GM19025 (cell line): Measurements from ENCODE around the gene IL23A.
"Not testable (repeated sequence)": the region's sequence is repeated elsewhere in the genome, so short reads cannot be mapped to it uniquely, and the experiment has no call there.

ENCODE experiments used
- ATAC-seq: cut with Tn5 transposase; IDR thresholded peaks from one replicate; pipeline ENCODE4 v1.9.1; 2021; ENCODE audit warnings: mild to moderate bottlenecking, low read depth, moderate library complexity; ENCODE audit not compliant: unreplicated experiment

The IL23A gene

DNA sequence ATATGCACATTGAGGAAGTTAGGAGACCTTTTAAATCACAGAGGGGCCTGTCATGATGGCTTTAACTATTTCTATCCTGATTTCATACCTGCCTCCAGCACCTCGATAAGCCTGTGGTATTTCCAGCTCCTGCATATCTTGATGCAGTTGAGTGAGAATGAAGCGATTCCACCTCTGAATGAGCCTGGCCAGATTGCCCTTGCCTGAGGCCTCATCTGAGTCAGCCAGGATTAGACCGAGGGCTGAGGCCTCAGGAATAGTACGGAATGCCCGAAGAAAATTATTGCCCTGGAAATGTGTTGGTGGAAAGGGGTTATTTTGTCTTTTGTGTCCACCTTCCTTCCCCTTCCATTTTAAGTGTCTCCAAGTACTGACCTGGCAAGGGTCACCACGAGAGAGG, 14.5 kb upstream of the IL23A start:
- ATAC-seq: no peak

DNA sequence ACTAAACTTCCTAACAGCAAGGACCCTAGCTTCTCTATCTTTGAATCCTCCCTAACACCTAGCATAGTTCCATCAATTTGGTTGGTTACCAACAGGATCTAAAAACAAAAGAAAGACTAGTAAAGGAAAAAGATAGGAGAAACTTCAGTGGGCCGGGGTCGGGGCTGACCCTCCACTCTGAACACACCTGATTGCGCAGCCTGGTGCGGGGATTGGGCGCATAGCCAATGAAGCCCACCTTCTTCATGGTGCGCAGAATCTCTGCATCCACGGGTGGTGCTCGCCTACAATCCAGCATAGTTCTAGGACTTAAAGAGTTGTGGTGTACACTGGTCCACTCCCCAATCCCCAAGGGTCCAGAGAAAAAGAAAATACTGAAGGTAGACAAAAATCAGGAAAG, 12.6 kb upstream of the IL23A start:
- no peak for ATAC-seq

DNA sequence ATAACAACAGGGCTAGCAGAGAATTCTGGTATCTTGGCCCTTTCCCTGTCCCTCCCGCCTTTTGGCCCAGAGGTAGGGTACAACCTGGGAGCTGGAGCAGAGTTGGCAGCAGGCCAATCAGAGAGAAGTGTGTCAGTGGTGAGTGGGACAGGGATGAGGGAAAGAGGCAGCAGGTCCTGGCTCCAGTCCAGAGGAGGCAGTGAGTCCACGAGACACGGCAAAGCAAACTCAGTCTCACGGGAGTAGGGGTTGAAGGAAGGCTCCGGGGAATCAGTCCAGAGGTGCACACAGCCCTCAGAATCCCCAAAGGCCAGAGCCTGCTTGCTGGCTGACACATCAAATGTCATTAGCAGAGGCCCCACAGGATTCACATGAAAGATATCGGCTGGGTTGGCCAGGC, 12.2 kb upstream of the IL23A start:
- no peak for ATAC-seq

DNA sequence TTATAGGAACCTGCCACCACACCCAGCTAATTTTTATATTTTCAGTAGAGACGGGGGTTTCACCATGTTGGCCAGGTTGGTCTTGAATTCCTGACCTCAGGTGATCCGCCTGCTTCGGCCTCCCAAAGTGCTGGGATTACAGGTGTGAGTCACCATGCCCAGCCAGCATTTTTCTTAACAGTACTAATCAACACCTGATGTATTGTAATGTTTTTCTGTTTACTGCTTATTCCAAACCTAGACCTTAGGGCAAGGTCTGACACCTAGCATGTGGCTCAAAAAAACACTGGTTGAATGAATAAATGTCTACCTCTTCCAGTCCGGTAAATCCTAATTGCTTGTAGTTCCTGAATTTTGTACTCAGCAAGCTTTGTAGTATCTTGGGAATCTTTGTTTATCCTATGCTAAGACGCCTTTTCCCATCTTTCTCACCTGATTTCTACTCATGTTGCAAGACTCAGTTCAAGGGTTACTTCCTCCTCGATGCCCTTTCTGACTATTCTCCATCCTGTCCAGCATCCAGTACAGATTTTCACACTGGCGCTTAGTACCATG, 7.7 kb upstream of the IL23A start:
- no peak for ATAC-seq

DNA sequence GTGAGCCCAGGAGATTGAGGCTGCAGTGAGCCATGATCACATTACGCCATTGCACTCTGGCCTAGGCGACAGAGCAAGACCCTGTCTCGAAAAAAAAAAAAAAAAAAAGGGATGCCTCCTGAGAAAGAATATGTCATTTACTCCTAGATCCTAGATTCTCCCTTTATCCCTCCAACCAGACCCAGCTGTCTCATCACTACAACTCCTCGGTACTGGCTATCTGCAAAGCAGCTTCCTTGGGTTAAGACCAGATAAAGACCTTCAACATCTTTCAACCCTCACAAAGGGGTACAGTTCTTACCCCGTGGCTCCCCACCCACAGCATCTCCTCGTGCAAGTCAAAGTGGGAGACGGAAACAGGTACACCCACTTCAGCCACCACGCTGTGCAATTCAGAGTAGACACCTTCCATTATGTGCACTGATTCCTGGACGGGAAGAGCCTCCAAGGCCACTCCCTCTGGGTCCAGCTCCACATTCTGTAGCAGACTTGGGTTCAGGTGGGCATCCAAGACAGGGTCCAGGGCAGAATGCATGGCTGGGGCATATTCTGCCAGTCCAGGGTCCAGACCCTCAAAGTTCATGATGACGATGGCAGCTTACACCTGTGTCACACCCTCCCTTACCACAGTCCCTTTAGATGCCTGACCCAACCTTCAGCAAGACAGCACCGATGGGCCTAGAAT, 6.0 kb upstream of the IL23A start:
- ATAC-seq: no peak

DNA sequence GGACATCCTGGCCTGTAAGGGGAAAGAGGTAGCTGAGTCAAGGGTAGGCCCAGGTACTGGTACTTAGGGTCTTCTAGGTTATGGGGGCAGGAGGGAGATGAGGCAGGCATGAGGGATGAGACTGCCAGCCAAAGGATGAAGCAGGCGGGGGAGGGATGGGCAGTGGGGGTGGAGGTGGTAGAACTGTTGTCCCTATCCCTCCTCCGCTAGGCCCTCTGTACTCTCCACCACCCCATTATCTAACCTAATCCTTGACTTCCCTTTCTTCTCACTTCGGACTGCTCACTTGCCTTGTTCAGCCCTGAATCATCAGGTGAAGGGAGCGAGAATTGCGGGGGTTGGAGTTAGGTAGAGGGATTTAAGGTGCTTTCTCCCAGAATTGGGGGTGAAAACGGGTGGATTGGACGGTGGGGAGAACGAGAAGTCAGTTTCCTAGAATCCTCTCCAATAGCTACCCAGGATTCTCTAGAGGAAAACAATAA, 5.4 kb upstream of the IL23A start:
- no peak for ATAC-seq

DNA sequence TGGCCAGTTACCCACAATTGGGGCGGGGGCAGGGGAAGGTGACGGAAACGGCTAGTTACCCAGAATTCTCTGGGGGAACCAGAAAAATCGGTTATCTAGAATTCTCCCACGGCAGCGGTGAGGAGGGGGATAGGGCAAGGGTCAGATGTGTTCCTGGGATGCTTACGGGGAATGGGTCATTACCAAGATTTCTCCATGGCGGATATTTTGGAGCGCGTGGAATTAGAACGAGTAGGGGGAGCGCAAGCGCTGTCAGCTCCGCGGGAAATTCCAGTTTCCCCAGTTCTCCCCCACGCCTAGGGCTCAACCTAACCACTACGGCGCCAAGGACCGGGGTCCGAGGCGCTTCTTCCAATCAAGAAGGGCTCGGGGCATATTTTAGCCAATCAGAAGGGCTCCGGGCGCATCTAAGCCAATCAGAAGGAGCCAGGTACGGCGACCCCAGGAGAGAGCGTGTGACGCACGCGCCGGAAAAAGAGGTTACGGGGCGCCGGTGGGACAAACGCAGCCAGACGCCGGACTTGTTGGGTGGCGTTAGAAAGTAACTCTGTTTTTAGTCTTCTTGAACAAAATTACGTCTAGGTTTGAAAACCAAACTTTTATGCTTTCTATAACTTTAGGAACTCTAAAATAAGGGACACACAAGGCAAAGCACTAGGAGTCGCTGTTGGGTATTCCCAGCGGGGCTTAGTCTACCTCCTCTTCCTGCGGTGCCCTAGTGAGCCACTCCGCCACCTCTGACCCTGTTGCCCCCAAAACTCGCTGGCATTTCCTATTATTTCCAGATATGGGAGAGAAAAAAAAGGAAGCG, 4.8 kb upstream of the IL23A start, which contains the start of gene PAN2:
Gene PAN2, minus strand, starts transcription at position 322 of the 811 bp plus-strand sequence. CDS start 906 bp downstream, outside the sequence.
- ATAC-seq: peak; percentile 95

DNA sequence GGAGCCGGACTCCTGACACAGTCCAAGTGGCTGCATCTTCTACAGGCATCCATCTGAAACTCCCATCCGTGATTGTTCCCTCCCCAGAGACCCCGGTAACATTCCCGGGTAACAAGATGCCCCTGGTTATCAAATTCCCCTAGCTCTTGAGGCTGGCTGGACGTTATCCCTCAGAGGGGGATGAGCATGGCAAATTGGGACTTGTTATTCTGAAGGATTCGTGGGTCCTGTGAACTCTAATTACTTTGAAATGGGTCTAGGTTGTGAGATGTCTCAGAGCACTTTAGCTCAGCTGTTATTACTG, 4.2 kb upstream of the IL23A start:
- ATAC-seq: no peak

DNA sequence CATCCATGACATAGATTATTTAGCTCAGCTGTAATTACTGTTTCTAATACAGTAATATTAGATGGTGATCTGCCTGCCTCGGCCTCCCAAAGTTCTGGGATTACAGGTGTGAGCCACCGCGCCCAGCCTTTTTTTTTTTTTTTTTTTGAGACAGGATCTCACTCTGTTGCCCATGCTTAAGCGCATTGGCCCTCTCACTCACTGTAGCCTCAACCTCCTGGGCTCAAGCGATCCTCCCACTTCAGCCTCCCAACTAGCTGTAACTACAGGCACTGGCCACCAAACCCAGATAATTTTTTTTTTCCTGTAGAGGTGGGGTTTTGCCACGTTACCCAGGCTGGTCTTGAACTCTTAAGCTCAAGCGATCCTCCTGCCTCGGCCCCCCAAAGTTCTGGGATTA, 3.2 kb upstream of the IL23A start:
- not testable (repeated sequence) for ATAC-seq

DNA sequence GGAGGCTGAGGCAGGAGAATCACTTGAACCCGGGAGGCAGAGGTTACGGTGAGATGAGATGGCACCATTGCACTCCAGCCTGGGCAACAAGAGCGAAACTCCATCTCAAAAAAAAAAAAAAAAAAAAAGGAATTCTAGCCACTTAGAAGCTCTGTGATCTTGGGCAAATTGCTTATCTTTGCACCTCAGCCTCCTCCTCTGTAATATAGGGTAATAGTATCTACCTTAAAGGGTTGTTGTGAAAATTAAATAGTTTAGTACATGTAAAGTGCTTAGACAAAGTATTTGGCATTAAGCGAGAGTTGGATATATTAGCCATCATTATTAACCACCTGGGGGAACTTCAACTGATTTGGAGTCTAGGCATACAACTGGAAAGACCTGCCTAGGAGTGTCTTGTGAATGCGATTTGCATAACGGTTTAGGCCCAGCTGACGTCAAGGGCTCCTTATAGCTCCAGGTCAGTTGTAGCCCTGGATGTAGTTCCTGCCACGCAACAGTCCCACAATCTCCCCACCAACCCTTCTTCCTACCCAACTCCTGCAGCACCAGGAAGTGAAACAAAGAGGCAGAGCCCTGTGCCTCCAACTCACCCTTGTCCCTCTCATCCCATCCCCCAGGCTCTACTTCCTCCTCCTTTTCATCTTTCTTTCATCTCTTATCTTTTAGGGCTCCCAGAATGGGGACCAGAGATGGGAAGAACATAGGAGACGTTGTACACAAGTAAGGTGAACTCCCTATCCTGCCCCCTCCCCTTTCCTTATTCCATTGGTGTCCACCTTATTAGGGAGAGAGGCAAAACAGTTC, 2.1 kb upstream of the IL23A start:
- no peak for ATAC-seq

DNA sequence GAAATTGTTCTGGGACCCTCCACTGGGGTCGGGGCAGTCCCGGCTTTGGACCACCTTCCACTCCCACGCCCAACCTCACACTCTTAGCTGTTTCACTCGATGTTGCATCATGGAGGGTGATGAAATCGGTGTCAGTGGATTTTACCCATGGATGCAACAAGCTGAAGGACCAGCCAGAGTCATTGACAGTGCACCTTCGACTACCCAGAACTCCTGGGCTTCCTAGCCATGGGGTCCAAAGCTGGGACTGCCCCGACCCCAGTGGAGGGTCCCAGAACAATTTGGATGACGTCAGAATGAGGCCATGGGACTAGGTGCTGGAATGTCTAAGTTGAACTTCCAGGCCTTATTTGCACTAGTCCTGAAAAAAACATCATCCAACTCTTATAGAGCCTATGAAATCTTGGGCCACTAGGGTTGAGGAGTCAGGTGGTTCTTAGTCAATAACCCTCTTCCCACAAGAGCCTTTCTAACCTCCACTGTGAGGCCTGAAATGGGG, 882 bp upstream of the IL23A start:
- ATAC-seq: no peak

DNA sequence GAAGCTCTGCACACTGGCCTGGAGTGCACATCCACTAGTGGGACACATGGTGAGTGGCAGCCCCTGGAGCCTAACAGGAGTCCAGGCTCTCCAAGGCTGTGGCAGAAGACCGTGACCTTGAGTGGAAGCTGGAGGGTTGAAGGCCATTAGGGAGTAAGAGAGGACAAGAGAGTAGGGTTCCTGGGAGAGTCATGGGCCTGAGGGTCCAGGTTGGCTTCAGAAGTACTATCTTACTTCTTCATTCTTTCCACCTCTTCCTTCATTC, 406 bp downstream of the IL23A start:
- no peak for ATAC-seq

DNA sequence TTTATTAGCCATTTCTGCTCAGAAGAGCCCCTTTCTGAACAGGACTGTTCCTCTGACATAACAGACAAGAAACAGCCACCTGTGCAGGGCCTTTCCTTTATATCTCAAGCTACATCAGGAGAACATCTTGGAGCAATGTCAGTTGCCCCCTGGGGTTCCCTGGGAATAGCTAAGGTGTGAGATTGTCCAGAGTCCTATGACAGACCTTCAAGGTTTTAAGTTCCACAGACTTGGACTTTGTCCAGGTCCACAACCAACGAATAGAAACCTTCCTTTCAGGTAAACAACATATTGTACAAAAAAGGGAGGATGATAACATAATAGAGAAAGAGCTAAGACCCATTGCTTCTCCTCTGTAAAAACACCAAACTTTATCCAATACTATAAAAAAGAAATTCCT, 2.9 kb downstream of the IL23A start:
- ATAC-seq: no peak

DNA sequence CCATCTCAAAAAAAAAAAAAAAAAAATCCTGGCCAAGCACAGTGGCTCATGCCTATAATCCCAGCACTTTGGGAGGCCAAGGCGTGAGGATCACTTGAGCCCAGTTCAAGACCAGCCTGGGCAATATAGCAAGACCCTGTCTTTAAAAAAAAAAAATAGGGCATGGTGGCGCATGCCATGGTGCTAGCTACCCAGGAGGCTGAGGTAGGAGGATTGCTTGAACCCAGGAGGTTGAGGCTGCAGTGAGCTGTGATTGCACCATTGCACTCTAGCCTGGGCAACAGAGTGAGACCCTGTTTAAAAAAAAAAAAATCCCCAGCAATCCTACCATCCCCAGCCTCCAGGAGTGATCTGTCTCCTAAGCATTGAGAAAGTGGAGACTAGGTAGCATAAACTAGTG, 3.6 kb downstream of the IL23A start:
- ATAC-seq: not testable (repeated sequence)

DNA sequence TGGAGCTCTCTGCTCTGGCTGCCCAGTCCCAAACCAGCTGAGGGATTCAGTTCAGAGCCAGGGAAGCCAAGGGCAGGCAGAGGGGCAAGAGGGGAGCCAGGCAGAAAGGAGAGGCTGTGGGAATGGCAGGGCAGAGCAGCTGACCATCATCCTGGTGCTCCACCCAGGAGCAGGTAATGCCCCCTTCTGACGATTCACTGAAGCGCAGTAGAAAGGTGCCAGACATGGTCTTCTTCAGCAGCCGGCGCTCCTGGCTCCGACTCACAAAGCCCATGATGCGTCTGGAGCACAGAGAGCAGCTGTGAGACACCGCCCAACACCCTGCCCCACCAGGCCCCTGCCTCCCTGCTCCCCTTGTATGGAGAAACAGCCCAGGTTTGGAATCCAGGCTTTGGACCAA, 8.0 kb downstream of the IL23A start:
- no peak for ATAC-seq

DNA sequence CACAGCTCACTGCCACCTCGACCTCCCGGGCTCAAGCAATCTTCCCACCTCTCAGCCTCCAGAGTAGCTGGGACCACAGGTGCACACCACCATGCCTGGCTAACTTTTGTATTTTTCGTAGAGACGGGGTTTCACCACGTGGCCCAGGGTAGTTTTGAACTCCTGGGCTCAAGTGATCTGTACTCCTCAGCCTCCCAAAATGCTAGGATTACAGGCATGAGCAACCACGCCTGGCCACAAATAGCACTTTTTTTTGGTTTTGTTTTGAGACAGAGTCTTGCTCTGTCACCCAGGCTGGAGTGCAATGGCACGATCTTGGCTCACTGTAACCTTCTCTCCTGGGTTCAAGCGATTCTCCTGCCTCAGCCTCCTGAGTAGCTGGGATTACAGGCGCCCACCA, 8.6 kb downstream of the IL23A start:
- ATAC-seq: not testable (repeated sequence)

DNA sequence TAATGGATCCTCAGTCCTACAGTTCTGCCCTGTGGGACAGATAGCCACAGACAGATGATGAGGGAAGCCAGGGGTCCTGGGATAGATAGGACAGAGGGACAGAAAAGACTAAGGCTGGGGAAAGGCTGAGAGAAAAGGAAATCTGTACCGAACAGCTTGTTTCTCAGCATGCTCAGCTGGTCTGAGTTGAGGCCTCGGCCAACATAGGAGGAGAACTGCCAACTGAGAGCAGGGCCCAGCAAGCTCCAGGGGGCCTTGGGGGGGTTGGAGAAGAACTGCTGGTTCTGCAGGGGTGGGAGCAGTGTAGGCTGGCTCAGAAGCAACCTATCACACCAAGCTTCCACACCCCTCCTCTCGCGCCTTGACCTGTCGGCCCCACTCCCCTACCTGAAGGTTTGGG, 10.1 kb downstream of the IL23A start:
- no peak for ATAC-seq

DNA sequence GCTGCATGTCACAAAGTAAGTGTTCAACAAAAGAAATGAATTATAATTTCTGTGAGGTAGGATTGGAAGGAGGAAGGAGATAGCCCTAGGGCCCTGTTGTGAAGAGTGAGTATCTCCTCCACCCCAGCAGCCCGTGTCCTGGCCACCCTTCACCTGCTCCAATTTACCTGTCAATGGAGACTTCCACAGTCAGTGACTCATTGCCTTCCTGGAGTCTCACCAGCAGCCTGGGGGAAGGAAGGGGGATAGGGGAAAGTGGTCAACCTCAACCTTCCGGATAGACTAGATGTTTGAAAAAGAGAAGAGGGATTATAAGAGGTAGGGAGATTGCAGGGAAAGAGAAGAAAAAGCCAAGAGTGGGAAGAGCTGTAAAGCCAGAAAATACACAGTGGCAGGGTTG, 12.0 kb downstream of the IL23A start:
- ATAC-seq: no peak

DNA sequence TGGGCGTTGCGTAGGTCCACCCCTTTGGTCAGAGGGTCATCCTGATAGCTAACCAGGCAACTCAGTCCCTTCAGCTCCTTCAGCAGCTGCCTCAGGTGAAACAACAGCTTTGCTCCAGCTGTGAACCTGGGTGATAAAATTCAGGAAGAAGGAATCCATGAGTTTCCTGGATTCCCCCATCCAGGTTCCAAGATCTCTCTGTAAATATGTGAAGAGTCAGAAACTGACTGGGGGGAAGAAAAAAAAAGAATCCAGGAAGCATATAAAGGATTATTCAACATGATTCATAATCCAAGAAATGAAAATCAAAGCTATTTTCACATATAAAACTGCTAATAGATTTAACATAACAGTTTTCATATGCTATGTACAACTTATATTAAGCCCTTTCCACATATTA, 12.6 kb downstream of the IL23A start:
- no peak for ATAC-seq

DNA sequence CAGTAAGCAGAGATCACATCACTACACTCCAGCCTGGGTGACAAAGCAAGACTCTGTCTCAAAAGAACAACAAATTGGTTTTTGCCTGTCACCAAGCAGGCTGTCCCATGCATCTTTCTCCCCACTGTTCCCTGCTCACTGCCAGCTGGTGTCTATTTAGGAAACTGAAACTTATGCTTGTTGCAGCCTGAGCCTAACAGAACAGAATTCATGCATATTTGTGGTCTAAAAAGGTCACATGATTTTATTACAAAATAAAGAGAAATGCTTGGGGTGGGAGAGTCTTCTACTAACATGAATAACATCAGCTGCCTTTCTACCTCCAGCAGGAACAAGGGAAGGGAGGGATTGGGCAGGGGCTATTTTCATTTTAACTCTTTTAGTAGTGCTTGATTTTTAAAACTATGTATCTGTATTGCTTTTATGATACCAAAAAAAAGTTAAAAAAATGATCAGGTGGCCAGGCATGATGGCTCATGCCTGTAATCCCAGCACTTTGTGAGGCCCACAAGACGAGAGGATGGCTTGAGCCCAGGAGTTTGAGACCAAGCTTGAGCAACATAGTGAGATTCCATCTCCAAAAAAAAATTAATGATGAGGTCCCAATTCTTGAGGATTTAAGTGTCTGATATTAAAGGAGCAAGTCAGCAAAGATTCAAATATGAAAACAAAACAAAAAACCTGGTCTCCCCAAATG, 20.3 kb downstream of the IL23A start:
- ATAC-seq: no peak
